ENCODE results near the gene WFDC12. TPM values are rescaled to one million over a fixed set of nuclear protein-coding genes. Genes with fewer than 3 reads are reported as not detected.
"Not testable (repeated sequence)": the region's sequence is repeated elsewhere in the genome, so short reads cannot be mapped to it uniquely, and the experiment has no call there.

Gene WFDC12
- polyA plus RNA-seq, 1 experiment = not detected

- Histone ChIP-seq H3K27ac (ENCODE audit: low read depth, low read length) (no peak overlapping the region), H3K9me3 (ENCODE audit: control insufficient read depth, insufficient read depth, low read length) (no peaks in the 10 kb centered on the region), H3K27me3 (ENCODE audit: control insufficient read depth, insufficient read depth, low read length) (peaks cover 13% of the 10 kb centered on the region), H3K4me3 (ENCODE audit: low read depth, low read length) (no peak overlapping the region)
- POLR2A ChIA-PET = no interaction called here
- no peak for DNase-seq (ENCODE audit: low read depth, low spot score)
- CTCF ChIA-PET = no interaction called here
- TF ChIP-seq CTCF (IDR thresholded peaks at IDR 0.05; ENCODE audit: low read depth, low read length) = no peak
Observed at GRCh38 chr20:45149062-45149461, 24.8 kb upstream of the WFDC12 start.

GRCh38 chr20:45140836-45141235 lies 16.6 kb upstream of the WFDC12 start:
- Histone ChIP-seq H3K27ac (ENCODE audit: low read depth, low read length) (no peak overlapping the region), H3K9me3 (ENCODE audit: control insufficient read depth, insufficient read depth, low read length) (no peaks in the 10 kb centered on the region), H3K4me3 (ENCODE audit: low read depth, low read length) (no peak overlapping the region), H3K27me3 (ENCODE audit: control insufficient read depth, insufficient read depth, low read length) (peaks cover 4% of the 10 kb centered on the region)
- CTCF ChIA-PET = interaction anchor here (1.3 kb wide), 1 partner anchor 149 kb away, joined by 3 read pairs; no protein-coding TSS in a partner anchor
- POLR2A ChIA-PET = no interaction called here
- no peak for TF ChIP-seq CTCF (IDR thresholded peaks at IDR 0.05; ENCODE audit: low read depth, low read length)
- no peak for DNase-seq (ENCODE audit: low read depth, low spot score)

GRCh38 chr20:45139733-45140375 lies 15.6 kb upstream of the WFDC12 start:
- H3K27me3 ChIP-seq (ENCODE audit: control insufficient read depth, insufficient read depth, low read length); H3K27ac ChIP-seq (ENCODE audit: low read depth, low read length); POLR2A ChIA-PET; H3K4me3 ChIP-seq (ENCODE audit: low read depth, low read length); DNase-seq (ENCODE audit: low read depth, low spot score); H3K9me3 ChIP-seq (ENCODE audit: control insufficient read depth, insufficient read depth, low read length): not testable (repeated sequence)
- CTCF ChIA-PET = interaction anchor here (0.8 to 1.3 kb wide), 5 partner anchors 18 to 154 kb away, joined by 3 to 4 read pairs (median 3); no protein-coding TSS in a partner anchor

- no peak for DNase-seq (ENCODE audit: low read depth, low spot score)
- Histone ChIP-seq H3K27ac (ENCODE audit: low read depth, low read length) (no peak overlapping the region), H3K27me3 (ENCODE audit: control insufficient read depth, insufficient read depth, low read length) (no peaks in the 10 kb centered on the region), H3K9me3 (ENCODE audit: control insufficient read depth, insufficient read depth, low read length) (no peaks in the 10 kb centered on the region), H3K4me3 (ENCODE audit: low read depth, low read length) (no peak overlapping the region)
- POLR2A ChIA-PET = no interaction called here
- CTCF ChIA-PET = interaction anchor here (0.5 to 1.3 kb wide), 10 partner anchors 19 to 633 kb away, joined by 3 to 6 read pairs (median 4); no protein-coding TSS in a partner anchor
- peak; percentile 54 for TF ChIP-seq CTCF (IDR thresholded peaks at IDR 0.05; ENCODE audit: low read depth, low read length)
Observed at GRCh38 chr20:45138561-45139300, 14.5 kb upstream of the WFDC12 start.

DNA sequence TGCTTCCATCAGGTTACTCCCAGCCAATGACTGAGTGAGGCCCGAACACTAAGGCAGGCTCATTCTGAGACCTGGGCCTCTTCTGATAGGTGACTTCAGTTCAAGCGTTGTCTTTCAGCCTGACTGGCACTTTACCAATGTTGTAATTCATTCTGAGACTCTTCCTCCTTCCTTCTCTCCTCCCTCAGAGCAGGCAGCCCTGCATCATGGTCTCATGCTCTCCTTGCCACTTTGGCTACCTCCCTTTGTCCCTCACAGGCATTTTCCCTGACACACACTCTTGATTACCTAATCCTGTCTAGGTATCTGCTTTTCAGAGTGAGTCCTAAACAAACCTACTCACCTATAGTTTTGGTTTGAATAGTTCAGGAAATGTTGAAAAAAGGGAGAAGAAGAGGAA lies 12.6 kb upstream of the WFDC12 start:
- ChIA-PET POLR2A (no interaction called here), CTCF (interaction anchor here (0.6 kb wide), 1 partner anchor 375 kb away, joined by 4 read pairs; no protein-coding TSS in a partner anchor)
- Histone ChIP-seq H3K27me3 (ENCODE audit: control insufficient read depth, insufficient read depth, low read length) (no peaks in the 10 kb centered on the region), H3K4me3 (ENCODE audit: low read depth, low read length) (no peak overlapping the region), H3K9me3 (ENCODE audit: control insufficient read depth, insufficient read depth, low read length) (no peaks in the 10 kb centered on the region), H3K27ac (ENCODE audit: low read depth, low read length) (no peak overlapping the region)
- no peak for TF ChIP-seq CTCF (IDR thresholded peaks at IDR 0.05; ENCODE audit: low read depth, low read length)
- DNase-seq (ENCODE audit: low read depth, low spot score) = no peak

Measured in AG04450 (cell line).